HEK293 (cell line): ENCODE data around the gene FRMD5.

Source experiments
- CTCF ChIA-PET: fragments of 350-600 bp; formaldehyde crosslinking; extraction: SDS; loops from one replicate; lab custom pipeline; 2021; ENCODE audit warnings: antibody characterized with exemption; lab: Yijun Ruan, JAX
- POLR2A ChIA-PET: fragments of 300-600 bp; formaldehyde crosslinking; extraction: SDS; loops from one replicate; lab custom pipeline; 2020; ENCODE audit warnings: antibody characterized with exemption, inconsistent platforms; lab: Yijun Ruan, JAX
- H3K27ac ChIP-seq: fragments of 200-500 bp; sonication (Bioruptor generic); 2 replicates; pipeline ENCODE4 v1.5.1; 2014; ENCODE audit warnings: low read depth, low read length, control low read depth, inconsistent platforms; ENCODE audit errors: extremely low read depth
- H3K36me3 ChIP-seq, 2 experiments: fragments of 200-500 bp in 1 of 2; sonication (Bioruptor generic) in 1 of 2; 1 replicate in 1 of 2; 2 replicates in 1 of 2; pipeline ENCODE4 v1.5.1; 2014 to 2017; ENCODE audit warnings: inconsistent platforms in 2 of 2, low read length in 2 of 2; ENCODE audit not compliant: control insufficient read depth in 2 of 2, insufficient read depth in 1 of 2
- H3K4me1 ChIP-seq: fragments of 200-500 bp; sonication (Bioruptor generic); 2 replicates; pipeline ENCODE4 v1.5.1; 2014; ENCODE audit warnings: mild to moderate bottlenecking, low read length, inconsistent platforms; ENCODE audit not compliant: control insufficient read depth, insufficient read depth
- H3K4me3 ChIP-seq: 2 replicates; pipeline ENCODE4 v1.5.1; 2011; ENCODE audit warnings: low read depth, mild to moderate bottlenecking, control low read depth, low read length, moderate library complexity
- H3K9me3 ChIP-seq: fragments of 200-500 bp; sonication (Bioruptor generic); 2 replicates; pipeline ENCODE4 v1.5.1; 2014; ENCODE audit warnings: low read depth, low read length, inconsistent platforms; ENCODE audit not compliant: control insufficient read depth, insufficient read depth
- BCL11B ChIP-seq: fragments of 450-650 bp; formaldehyde crosslinking; IDR thresholded peaks from 2 replicates; pipeline ENCODE4 v1.5.1; 2016; ENCODE audit warnings: low read depth, missing biosample characterization, missing genetic modification characterization
- GLI4 ChIP-seq: fragments of 450-650 bp; formaldehyde crosslinking; IDR thresholded peaks from 2 replicates; pipeline ENCODE4 v1.5.1; 2016; ENCODE audit warnings: missing biosample characterization, missing genetic modification characterization
- KLF7 ChIP-seq: fragments of 450-650 bp; formaldehyde crosslinking; IDR thresholded peaks from 2 replicates; pipeline ENCODE4 v1.5.1; 2016; ENCODE audit warnings: missing biosample characterization, missing genetic modification characterization, borderline replicate concordance
- KLF8 ChIP-seq: fragments of 450-650 bp; formaldehyde crosslinking; IDR thresholded peaks from 2 replicates; pipeline ENCODE4 v1.5.1; 2016; ENCODE audit warnings: missing biosample characterization, missing genetic modification characterization
- MYNN ChIP-seq: fragments of 450-650 bp; formaldehyde crosslinking; IDR thresholded peaks from 2 replicates; pipeline ENCODE4 v1.5.1; 2016; ENCODE audit warnings: missing biosample characterization, missing genetic modification characterization, borderline replicate concordance
- SP2 ChIP-seq: fragments of 450-650 bp; formaldehyde crosslinking; IDR thresholded peaks from 2 replicates; pipeline ENCODE4 v1.5.1; 2016; ENCODE audit warnings: missing biosample characterization, missing genetic modification characterization
- SP7 ChIP-seq: fragments of 450-650 bp; formaldehyde crosslinking; IDR thresholded peaks from 2 replicates; pipeline ENCODE4 v1.5.1; 2016; ENCODE audit warnings: missing biosample characterization, missing genetic modification characterization
- TRIM28 ChIP-seq: IDR thresholded peaks from 2 replicates; pipeline ENCODE4 v1.6.1; 2011; ENCODE audit warnings: low read length, control low read depth, borderline replicate concordance
- ZBTB1 ChIP-seq: fragments of 450-650 bp; formaldehyde crosslinking; IDR thresholded peaks from 2 replicates; pipeline ENCODE4 v1.5.1; 2016; ENCODE audit warnings: missing biosample characterization, missing genetic modification characterization
- ZNF114 ChIP-seq: fragments of 450-650 bp; formaldehyde crosslinking; IDR thresholded peaks from 2 replicates; pipeline ENCODE4 v1.5.0; 2017; ENCODE audit warnings: missing biosample characterization, missing genetic modification characterization
- ZNF155 ChIP-seq: fragments of 450-650 bp; formaldehyde crosslinking; IDR thresholded peaks from 2 replicates; pipeline ENCODE4 v1.5.1; 2016; ENCODE audit warnings: missing biosample characterization, missing genetic modification characterization
- ZNF223 ChIP-seq: fragments of 450-650 bp; formaldehyde crosslinking; IDR thresholded peaks from 2 replicates; pipeline ENCODE4 v1.5.1; 2016; ENCODE audit warnings: missing biosample characterization, missing genetic modification characterization
- ZNF266 ChIP-seq: fragments of 450-650 bp; formaldehyde crosslinking; IDR thresholded peaks from 2 replicates; pipeline ENCODE4 v1.5.1; 2016; ENCODE audit warnings: missing biosample characterization, missing genetic modification characterization, low read depth
- ZNF37A ChIP-seq: fragments of 450-650 bp; IDR thresholded peaks from 2 replicates; pipeline ENCODE4 v1.5.1; 2018; ENCODE audit warnings: missing biosample characterization, missing genetic modification characterization
- ZNF530 ChIP-seq: fragments of 450-650 bp; formaldehyde crosslinking; IDR thresholded peaks from 2 replicates; pipeline ENCODE4 v1.5.1; 2016; ENCODE audit warnings: low read depth, missing biosample characterization, missing genetic modification characterization
- ZNF548 ChIP-seq: fragments of 450-650 bp; formaldehyde crosslinking; IDR thresholded peaks from 2 replicates; pipeline ENCODE4 v1.5.1; 2016; ENCODE audit warnings: missing biosample characterization, missing genetic modification characterization
- ZNF558 ChIP-seq: fragments of 450-650 bp; formaldehyde crosslinking; IDR thresholded peaks from 2 replicates; pipeline ENCODE4 v1.5.1; 2016; ENCODE audit warnings: missing biosample characterization, missing genetic modification characterization
- ZNF701 ChIP-seq: fragments of 450-650 bp; formaldehyde crosslinking; IDR thresholded peaks from 2 replicates; pipeline ENCODE4 v1.5.1; 2016; ENCODE audit warnings: missing biosample characterization, missing genetic modification characterization
- ZNF76 ChIP-seq: fragments of 450-650 bp; formaldehyde crosslinking; IDR thresholded peaks from 2 replicates; pipeline ENCODE4; 2016; ENCODE audit warnings: low read depth, missing biosample characterization, missing genetic modification characterization, borderline replicate concordance
- ZNF776 ChIP-seq: fragments of 450-650 bp; formaldehyde crosslinking; IDR thresholded peaks from 2 replicates; pipeline ENCODE4 v1.5.0; 2017; ENCODE audit warnings: missing biosample characterization, missing genetic modification characterization, borderline replicate concordance
- ZSCAN16 ChIP-seq: fragments of 450-650 bp; formaldehyde crosslinking; IDR thresholded peaks from 2 replicates; pipeline ENCODE4 v1.5.1; 2016; ENCODE audit warnings: missing biosample characterization, missing genetic modification characterization
- ZSCAN23 ChIP-seq: fragments of 450-650 bp; formaldehyde crosslinking; IDR thresholded peaks from 2 replicates; pipeline ENCODE4 v1.5.1; 2016; ENCODE audit warnings: missing biosample characterization, missing genetic modification characterization
- TF ChIP-seq, protein P1 (sequence below): fragments of 450-650 bp; IDR thresholded peaks from 2 replicates; pipeline ENCODE4 v1.5.1; 2018; ENCODE audit warnings: missing biosample characterization, mild to moderate bottlenecking, missing genetic modification characterization
- TF ChIP-seq, protein P2 (sequence below): fragments of 450-650 bp; formaldehyde crosslinking; IDR thresholded peaks from 2 replicates; pipeline ENCODE4 v1.5.1; 2016; ENCODE audit warnings: missing biosample characterization, missing genetic modification characterization
- TF ChIP-seq, protein P3 (sequence below): fragments of 450-650 bp; formaldehyde crosslinking; IDR thresholded peaks from 2 replicates; pipeline ENCODE4; 2016; ENCODE audit warnings: missing biosample characterization, missing genetic modification characterization
- TF ChIP-seq, protein P4 (sequence below): fragments of 450-650 bp; formaldehyde crosslinking; IDR thresholded peaks from 2 replicates; pipeline ENCODE4 v1.5.1; 2016; ENCODE audit warnings: missing biosample characterization, missing genetic modification characterization
- TF ChIP-seq, protein P5 (sequence below): fragments of 450-650 bp; formaldehyde crosslinking; IDR thresholded peaks from 2 replicates; pipeline ENCODE4 v1.5.1; 2017; ENCODE audit warnings: missing biosample characterization, mild to moderate bottlenecking, missing genetic modification characterization, moderate library complexity

The FRMD5 gene

DNA sequence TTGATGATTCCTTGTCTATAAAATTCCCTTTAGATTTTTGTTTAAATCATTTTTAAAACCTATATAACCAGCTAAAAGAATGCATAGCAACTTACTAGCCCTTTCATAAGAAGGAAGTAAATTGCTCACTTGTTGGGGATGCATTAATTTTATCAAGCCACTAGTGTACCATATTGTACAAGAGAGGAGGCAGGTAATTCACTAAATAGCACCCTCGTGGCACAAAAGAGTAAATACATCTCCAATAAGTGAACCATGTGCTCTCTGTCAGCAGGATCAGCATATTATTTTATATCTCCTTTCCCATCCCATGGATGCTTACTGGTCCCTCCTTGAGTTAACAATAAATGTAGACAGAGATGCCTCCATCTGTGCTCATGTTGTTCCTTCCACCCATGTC, 34.3 kb downstream of the FRMD5 start:
- ChIA-PET POLR2A (no interaction called here), CTCF (interaction anchor here (0.7 kb wide), 1 partner anchor 32 kb away, joined by 3 read pairs; no protein-coding TSS in a partner anchor)
- Histone ChIP-seq H3K9me3 (no peaks in the 10 kb centered on the region), H3K27ac (no peak overlapping the region), H3K4me3 (no peak overlapping the region), H3K4me1 (peaks cover 3% of the 10 kb centered on the region; the same call in 1 of the 2 replicates), H3K36me3 (no peaks in the 10 kb centered on the region)
- no peak for TF ChIP-seq KLF7 (tag by site-specific recombination)
- TF ChIP-seq, protein P1, sequence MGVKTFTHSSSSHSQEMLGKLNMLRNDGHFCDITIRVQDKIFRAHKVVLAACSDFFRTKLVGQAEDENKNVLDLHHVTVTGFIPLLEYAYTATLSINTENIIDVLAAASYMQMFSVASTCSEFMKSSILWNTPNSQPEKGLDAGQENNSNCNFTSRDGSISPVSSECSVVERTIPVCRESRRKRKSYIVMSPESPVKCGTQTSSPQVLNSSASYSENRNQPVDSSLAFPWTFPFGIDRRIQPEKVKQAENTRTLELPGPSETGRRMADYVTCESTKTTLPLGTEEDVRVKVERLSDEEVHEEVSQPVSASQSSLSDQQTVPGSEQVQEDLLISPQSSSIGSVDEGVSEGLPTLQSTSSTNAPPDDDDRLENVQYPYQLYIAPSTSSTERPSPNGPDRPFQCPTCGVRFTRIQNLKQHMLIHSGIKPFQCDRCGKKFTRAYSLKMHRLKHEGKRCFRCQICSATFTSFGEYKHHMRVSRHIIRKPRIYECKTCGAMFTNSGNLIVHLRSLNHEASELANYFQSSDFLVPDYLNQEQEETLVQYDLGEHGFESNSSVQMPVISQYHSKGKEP, result no peak
- no peak for TF ChIP-seq ZNF530 (tag by site-specific recombination)
- no peak for TF ChIP-seq ZSCAN16 (tag by site-specific recombination)
- TF ChIP-seq, protein P2, sequence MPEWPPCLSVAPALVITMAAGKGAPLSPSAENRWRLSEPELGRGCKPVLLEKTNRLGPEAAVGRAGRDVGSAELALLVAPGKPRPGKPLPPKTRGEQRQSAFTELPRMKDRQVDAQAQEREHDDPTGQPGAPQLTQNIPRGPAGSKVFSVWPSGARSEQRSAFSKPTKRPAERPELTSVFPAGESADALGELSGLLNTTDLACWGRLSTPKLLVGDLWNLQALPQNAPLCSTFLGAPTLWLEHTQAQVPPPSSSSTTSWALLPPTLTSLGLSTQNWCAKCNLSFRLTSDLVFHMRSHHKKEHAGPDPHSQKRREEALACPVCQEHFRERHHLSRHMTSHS, result no peak
- no peak for TF ChIP-seq ZNF266 (tag by site-specific recombination)
- TF ChIP-seq MYNN (tag by site-specific recombination), result no peak
- no peak for TF ChIP-seq ZSCAN23 (tag by site-specific recombination)
- no peak for TF ChIP-seq ZNF558
- TF ChIP-seq ZNF114 (tag by site-specific recombination), result no peak
- no peak for TF ChIP-seq ZNF76 (tag by site-specific recombination)
- no peak for TF ChIP-seq ZNF548 (tag by site-specific recombination)
- TF ChIP-seq, protein P3, sequence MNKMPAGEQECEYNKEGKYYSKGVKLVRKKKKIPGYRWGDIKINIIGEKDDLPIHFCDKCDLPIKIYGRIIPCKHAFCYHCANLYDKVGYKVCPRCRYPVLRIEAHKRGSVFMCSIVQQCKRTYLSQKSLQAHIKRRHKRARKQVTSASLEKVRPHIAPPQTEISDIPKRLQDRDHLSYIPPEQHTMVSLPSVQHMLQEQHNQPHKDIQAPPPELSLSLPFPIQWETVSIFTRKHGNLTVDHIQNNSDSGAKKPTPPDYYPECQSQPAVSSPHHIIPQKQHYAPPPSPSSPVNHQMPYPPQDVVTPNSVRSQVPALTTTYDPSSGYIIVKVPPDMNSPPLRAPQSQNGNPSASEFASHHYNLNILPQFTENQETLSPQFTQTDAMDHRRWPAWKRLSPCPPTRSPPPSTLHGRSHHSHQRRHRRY (tag by site-specific recombination), result no peak

DNA sequence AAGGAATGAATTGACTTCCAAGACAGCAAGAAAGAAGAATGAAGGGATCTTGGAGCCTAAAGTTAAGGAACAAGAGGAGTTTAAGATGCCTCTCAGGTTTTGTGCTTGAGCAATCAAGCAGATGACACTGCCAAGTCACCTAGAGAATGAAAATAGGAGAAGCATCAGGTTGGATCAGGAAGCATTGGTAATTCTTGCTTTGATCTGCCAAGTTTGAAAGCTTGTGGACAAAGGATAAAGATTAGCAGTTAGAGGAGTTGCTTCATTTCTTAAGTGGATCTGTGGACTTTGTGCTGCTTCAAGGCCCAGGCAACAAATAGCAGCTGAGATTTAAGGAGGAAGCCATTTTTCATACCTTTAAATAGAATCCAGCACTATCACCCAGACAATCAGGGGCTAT, 35.6 kb downstream of the FRMD5 start:
- no peaks in the 10 kb centered on the region for H3K36me3 ChIP-seq
- POLR2A ChIA-PET, result interaction anchor here (0.6 kb wide), 1 partner anchor 48 kb away, joined by 3 read pairs; no protein-coding TSS in a partner anchor
- peaks cover 3% of the 10 kb centered on the region; the same call in 1 of the 2 replicates for H3K4me1 ChIP-seq
- H3K27ac ChIP-seq, result no peak overlapping the region
- CTCF ChIA-PET, result no interaction called here
- no peak for TF ChIP-seq BCL11B (tag by site-specific recombination)
- TF ChIP-seq ZNF155, result no peak
- TF ChIP-seq, protein P4, sequence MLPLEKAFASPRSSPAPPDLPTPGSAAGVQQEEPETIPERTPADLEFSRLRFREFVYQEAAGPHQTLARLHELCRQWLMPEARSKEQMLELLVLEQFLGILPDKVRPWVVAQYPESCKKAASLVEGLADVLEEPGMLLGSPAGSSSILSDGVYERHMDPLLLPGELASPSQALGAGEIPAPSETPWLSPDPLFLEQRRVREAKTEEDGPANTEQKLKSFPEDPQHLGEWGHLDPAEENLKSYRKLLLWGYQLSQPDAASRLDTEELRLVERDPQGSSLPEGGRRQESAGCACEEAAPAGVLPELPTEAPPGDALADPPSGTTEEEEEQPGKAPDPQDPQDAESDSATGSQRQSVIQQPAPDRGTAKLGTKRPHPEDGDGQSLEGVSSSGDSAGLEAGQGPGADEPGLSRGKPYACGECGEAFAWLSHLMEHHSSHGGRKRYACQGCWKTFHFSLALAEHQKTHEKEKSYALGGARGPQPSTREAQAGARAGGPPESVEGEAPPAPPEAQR, result no peak
- no peaks in the 10 kb centered on the region for H3K9me3 ChIP-seq
- no peak overlapping the region for H3K4me3 ChIP-seq

DNA sequence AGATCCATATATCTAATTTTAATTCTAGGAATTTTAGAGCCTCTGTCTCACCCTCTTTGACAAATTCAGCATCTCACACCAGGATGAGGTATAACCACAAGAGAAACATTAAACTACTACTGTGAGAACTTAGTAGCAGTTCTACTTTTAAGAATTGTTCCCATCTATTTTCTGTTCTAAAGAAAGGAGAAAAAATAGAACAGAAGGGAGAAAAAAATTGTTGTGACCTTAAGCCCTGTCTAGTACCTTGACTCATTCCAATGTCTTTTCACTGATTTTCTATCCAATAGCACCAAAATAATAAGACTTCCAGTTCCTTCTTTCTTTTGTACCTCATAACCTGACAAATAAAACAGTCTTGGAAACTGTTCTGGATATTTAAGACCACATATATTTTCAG, 37.0 kb downstream of the FRMD5 start:
- Histone ChIP-seq H3K36me3 (no peaks in the 10 kb centered on the region), H3K27ac (no peak overlapping the region), H3K4me1 (peaks cover 3% of the 10 kb centered on the region; the same call in 1 of the 2 replicates), H3K4me3 (no peak overlapping the region), H3K9me3 (no peaks in the 10 kb centered on the region)
- CTCF ChIA-PET, result no interaction called here
- POLR2A ChIA-PET, result no interaction called here
- TF ChIP-seq, protein P2, result no peak
- TF ChIP-seq ZNF776 (tag by site-specific recombination) (no peak), KLF7 (tag by site-specific recombination) (no peak), TRIM28 (no peak), ZBTB1 (no peak), SP7 (tag by site-specific recombination) (no peak), ZNF37A (tag by site-specific recombination) (no peak), ZNF223 (no peak), ZNF701 (no peak), SP2 (tag by site-specific recombination) (no peak), KLF8 (tag by site-specific recombination) (no peak), GLI4 (tag by site-specific recombination) (no peak)
- TF ChIP-seq, protein P5, sequence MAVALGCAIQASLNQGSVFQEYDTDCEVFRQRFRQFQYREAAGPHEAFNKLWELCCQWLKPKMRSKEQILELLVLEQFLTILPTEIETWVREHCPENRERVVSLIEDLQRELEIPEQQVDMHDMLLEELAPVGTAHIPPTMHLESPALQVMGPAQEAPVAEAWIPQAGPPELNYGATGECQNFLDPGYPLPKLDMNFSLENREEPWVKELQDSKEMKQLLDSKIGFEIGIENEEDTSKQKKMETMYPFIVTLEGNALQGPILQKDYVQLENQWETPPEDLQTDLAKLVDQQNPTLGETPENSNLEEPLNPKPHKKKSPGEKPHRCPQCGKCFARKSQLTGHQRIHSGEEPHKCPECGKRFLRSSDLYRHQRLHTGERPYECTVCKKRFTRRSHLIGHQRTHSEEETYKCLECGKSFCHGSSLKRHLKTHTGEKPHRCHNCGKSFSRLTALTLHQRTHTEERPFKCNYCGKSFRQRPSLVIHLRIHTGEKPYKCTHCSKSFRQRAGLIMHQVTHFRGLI (tag by site-specific recombination), result no peak
